Neutrophil (primary cell): ENCODE data around the gene CLSTN2.

ENCODE experiments used
- H3K27ac ChIP-seq: fragments of 200-600 bp; sonication (generic); 2 replicates; pipeline ENCODE4 v1.5.1; 2016; ENCODE audit warnings: mild to moderate bottlenecking, moderate library complexity
- H3K27me3 ChIP-seq: fragments of 200-600 bp; sonication (generic); 2 replicates; pipeline ENCODE4 v1.6.0; 2016; ENCODE audit warnings: mild to moderate bottlenecking
- H3K36me3 ChIP-seq: fragments of 200-600 bp; sonication (generic); 2 replicates; pipeline ENCODE4 v1.5.1; 2017
- H3K4me1 ChIP-seq, 2 experiments: fragments of 200-600 bp in 1 of 2; sonication (generic) in 1 of 2; 1 replicate in 1 of 2; 2 replicates in 1 of 2; pipeline versions ENCODE4 v1.5.1 to v1.6.1; 2013 to 2016; ENCODE audit warnings: low read depth in 1 of 2, low read length in 1 of 2, mild to moderate bottlenecking in 1 of 2, moderate library complexity in 1 of 2; ENCODE audit not compliant: control insufficient read depth in 1 of 2, insufficient read depth in 1 of 2
- H3K4me3 ChIP-seq, 2 experiments: fragments of 200-600 bp in 1 of 2; sonication (generic) in 1 of 2; 1 replicate in 1 of 2; 2 replicates in 1 of 2; pipeline ENCODE4 v1.5.1; 2013 to 2016; ENCODE audit warnings: low read depth in 1 of 2, low read length in 1 of 2, mild to moderate bottlenecking in 1 of 2, moderate library complexity in 1 of 2
- H3K9me3 ChIP-seq: fragments of 200-600 bp; sonication (generic); 2 replicates; pipeline ENCODE4 v1.5.1; 2016
- TF ChIP-seq, protein P1 (sequence below): fragments of 200-600 bp; sonication (generic); IDR thresholded peaks from 2 replicates; pipeline ENCODE4 v1.5.1; 2016; ENCODE audit warnings: antibody characterized with exemption

The CLSTN2 gene

DNA sequence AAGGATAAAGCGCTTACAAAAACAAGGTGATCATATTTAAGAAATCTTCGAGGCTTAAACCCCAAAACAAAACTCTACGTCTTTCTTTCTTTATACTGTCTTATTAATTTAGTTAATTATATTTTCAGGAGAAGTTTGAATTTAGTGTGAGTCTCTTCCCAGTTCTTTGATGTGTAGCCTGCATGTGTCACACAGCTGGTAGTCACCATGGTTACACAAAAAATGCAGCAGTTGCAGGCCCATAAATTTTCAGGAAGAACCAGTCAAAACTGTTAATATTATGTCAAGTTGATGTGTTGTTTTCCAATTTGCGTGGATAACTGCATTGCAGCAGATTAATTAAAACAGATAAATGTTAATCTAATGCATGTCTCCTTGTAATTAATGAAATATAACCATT is 10.4 kb downstream of the CLSTN2 start:
- H3K36me3 ChIP-seq = no peaks in the 10 kb centered on the region
- no peak overlapping the region for H3K27ac ChIP-seq
- no peaks in the 10 kb centered on the region for H3K9me3 ChIP-seq
- TF ChIP-seq, protein P1, sequence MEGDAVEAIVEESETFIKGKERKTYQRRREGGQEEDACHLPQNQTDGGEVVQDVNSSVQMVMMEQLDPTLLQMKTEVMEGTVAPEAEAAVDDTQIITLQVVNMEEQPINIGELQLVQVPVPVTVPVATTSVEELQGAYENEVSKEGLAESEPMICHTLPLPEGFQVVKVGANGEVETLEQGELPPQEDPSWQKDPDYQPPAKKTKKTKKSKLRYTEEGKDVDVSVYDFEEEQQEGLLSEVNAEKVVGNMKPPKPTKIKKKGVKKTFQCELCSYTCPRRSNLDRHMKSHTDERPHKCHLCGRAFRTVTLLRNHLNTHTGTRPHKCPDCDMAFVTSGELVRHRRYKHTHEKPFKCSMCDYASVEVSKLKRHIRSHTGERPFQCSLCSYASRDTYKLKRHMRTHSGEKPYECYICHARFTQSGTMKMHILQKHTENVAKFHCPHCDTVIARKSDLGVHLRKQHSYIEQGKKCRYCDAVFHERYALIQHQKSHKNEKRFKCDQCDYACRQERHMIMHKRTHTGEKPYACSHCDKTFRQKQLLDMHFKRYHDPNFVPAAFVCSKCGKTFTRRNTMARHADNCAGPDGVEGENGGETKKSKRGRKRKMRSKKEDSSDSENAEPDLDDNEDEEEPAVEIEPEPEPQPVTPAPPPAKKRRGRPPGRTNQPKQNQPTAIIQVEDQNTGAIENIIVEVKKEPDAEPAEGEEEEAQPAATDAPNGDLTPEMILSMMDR = no peak
- peaks cover 11% of the 10 kb centered on the region for H3K27me3 ChIP-seq
- H3K4me1 ChIP-seq = no peaks in the 10 kb centered on the region
- H3K4me3 ChIP-seq = no peak overlapping the region

DNA sequence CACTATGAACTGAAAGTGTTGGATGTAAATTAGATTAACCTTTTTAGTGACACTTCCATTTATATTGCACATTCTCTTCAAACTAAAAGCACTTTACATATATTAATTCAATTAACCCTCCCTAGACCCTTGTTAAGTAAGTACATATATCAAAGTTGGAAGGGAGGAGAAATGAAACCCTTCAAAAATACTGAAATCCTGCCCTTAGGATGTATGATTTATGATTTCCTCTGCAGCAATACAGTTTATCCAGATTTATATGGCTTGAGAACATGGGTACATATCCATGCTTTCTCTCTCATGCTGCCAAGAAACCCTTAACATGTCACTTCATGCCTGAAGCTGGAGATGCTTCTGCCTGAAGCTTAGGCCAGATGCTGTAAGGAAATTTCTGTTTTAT is 11.0 kb downstream of the CLSTN2 start:
- no peaks in the 10 kb centered on the region for H3K4me1 ChIP-seq
- TF ChIP-seq, protein P1 = no peak
- no peak overlapping the region for H3K4me3 ChIP-seq
- no peak overlapping the region for H3K27ac ChIP-seq
- H3K36me3 ChIP-seq = no peaks in the 10 kb centered on the region
- H3K9me3 ChIP-seq = no peaks in the 10 kb centered on the region
- H3K27me3 ChIP-seq = peaks cover 10% of the 10 kb centered on the region

DNA sequence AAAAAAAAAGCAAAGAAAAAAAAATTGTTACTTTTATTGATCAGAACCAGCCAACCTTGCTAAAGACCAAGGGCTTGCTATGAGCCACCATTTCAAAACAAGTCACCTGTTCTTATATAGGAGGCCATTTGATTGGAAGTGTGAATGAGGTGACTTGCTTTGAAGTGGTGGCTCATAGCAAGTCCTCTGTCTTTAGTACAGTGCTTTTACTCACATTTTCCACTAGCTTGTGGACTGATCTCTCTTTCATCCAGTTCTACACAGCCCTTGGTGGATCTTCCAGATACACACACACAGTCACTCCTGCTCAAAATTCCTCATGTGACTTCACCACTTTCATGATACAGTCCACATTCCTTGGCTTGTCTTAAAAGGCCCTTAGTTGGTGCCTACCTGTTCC is 13.5 kb downstream of the CLSTN2 start:
- TF ChIP-seq, protein P1 = no peak
- Histone ChIP-seq H3K4me1 (no peaks in the 10 kb centered on the region), H3K27ac (no peak overlapping the region), H3K9me3 (no peaks in the 10 kb centered on the region), H3K27me3 (peaks cover 8% of the 10 kb centered on the region), H3K4me3 (no peak overlapping the region), H3K36me3 (no peaks in the 10 kb centered on the region)

DNA sequence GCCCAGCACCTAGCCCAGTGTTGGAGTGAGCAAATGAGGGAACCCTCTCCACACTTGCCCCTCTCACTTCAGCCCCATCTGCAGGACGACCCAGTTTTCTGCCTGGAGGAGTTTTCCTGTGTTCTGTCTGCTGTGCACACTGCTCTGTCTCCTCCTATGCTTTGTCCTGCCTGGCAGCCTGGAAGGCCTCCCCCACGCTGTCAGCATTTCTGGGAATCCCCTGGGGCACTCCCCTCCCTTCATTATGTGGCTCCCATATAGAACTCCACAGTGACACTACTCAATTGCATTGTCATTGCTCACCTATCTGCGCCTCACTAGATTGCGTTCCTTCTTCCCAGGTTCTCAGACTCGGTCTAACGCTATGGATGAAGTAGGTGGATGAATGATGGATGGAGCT is 13.9 kb downstream of the CLSTN2 start:
- H3K27ac ChIP-seq = no peak overlapping the region
- TF ChIP-seq, protein P1 = no peak
- no peaks in the 10 kb centered on the region for H3K4me1 ChIP-seq
- no peaks in the 10 kb centered on the region for H3K9me3 ChIP-seq
- H3K27me3 ChIP-seq = peaks cover 8% of the 10 kb centered on the region
- no peak overlapping the region for H3K4me3 ChIP-seq
- no peaks in the 10 kb centered on the region for H3K36me3 ChIP-seq

DNA sequence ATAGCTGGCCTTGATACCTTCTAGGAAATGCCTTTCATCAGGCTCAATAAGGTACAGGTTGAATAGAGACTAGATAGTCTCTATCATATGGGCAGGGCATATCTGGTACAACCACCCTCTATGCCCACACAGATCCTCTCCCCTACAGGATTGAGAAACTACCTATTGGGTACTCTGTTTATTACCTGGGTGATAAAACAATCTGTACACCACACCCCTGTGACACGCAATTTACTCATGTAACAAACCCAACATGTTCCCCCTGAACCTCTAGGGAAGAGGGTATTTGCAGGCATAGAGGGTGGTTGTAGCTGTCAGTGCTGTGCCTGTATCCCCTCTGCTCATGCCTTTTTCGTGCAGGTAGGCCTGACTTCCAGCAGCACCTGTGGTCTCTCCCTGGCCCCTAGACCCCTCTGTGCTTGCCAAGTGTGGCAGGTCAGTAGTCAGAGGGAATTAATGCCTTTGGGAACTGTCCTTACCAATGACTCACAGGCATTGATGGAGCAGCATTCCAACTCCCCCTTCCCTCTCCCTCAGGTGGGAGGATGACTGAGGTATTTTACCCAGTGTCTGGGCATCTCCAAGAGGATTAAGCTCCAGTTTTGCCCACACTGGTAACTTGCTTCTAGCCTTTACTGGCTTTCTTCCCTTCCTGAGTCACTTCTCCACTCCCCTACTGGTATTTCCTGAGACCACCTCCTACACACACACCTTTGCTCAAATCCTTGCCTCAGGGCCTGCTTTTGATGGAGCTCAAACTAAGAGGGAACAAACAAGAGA is 18.3 kb downstream of the CLSTN2 start:
- Histone ChIP-seq H3K36me3 (no peaks in the 10 kb centered on the region), H3K27ac (no peak overlapping the region), H3K4me3 (no peak overlapping the region), H3K4me1 (no peaks in the 10 kb centered on the region), H3K27me3 (peaks cover 8% of the 10 kb centered on the region), H3K9me3 (no peaks in the 10 kb centered on the region)
- TF ChIP-seq, protein P1 = no peak
